ENCODE measurements around the gene CLCN4.

CLCN4 gene

GRCh38 chrX:10246846-10247245, 90.1 kb downstream of the CLCN4 start:
- no peak for DNase-seq

GRCh38 chrX:10254739-10255138, 98.0 kb downstream of the CLCN4 start:
- no peak for DNase-seq

- no peak for DNase-seq
Measured at GRCh38 chrX:10259716-10260115, 102.9 kb downstream of the CLCN4 start.

GRCh38 chrX:10265775-10266174, 109.0 kb downstream of the CLCN4 start:
- no peak for DNase-seq

GRCh38 chrX:10278716-10279115, 121.9 kb downstream of the CLCN4 start:
- no peak for DNase-seq

- DNase-seq, result no peak
Measured at GRCh38 chrX:10280071-10280470, 123.3 kb downstream of the CLCN4 start.

GRCh38 chrX:10282490-10282889, 125.7 kb downstream of the CLCN4 start:
- no peak for DNase-seq

GRCh38 chrX:10286195-10286594, 129.4 kb downstream of the CLCN4 start:
- no peak for DNase-seq
